ENCODE data around the gene MAST4.

DNA sequence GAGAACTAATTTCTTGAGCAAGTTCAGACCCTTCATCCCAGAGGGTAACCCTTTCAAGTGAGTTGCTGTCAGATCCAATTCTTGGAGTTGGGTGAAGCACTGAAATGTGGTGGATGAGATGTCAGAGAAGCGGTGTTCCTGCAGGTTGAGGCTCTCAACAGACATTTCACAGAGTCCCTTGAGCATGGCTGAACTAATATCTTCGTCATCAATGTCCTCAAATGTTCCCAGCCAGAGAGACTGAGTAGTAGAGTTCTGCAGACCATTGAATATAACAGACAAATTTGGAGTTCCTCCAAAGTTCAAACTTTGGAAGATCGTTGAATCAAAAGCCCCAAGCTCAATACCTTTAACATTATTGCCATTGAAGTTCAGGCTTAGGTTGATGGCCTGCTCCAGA lies 587.7 kb downstream of the MAST4 start:
- TF ChIP-seq POLR2AphosphoS5 (IDR thresholded peaks at IDR 0.05; ENCODE audit: low read depth, low read length) (no peak), EZH2 (IDR thresholded peaks at IDR 0.05; ENCODE audit: low read depth, low read length, severe bottlenecking) (no peak), SUZ12 (IDR thresholded peaks at IDR 0.05; ENCODE audit: low read length) (no peak), EGR1 (IDR thresholded peaks at IDR 0.05; ENCODE audit: borderline replicate concordance, low read depth, low read length) (no peak)
- TF ChIP-seq, protein P1, sequence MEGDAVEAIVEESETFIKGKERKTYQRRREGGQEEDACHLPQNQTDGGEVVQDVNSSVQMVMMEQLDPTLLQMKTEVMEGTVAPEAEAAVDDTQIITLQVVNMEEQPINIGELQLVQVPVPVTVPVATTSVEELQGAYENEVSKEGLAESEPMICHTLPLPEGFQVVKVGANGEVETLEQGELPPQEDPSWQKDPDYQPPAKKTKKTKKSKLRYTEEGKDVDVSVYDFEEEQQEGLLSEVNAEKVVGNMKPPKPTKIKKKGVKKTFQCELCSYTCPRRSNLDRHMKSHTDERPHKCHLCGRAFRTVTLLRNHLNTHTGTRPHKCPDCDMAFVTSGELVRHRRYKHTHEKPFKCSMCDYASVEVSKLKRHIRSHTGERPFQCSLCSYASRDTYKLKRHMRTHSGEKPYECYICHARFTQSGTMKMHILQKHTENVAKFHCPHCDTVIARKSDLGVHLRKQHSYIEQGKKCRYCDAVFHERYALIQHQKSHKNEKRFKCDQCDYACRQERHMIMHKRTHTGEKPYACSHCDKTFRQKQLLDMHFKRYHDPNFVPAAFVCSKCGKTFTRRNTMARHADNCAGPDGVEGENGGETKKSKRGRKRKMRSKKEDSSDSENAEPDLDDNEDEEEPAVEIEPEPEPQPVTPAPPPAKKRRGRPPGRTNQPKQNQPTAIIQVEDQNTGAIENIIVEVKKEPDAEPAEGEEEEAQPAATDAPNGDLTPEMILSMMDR (IDR thresholded peaks at IDR 0.05; ENCODE audit: control extremely low read depth in 1 of 3, insufficient read depth in 1 of 3, low read depth in 1 of 3, low read length in 3 of 3): no peak
- TF ChIP-seq, protein P2, sequence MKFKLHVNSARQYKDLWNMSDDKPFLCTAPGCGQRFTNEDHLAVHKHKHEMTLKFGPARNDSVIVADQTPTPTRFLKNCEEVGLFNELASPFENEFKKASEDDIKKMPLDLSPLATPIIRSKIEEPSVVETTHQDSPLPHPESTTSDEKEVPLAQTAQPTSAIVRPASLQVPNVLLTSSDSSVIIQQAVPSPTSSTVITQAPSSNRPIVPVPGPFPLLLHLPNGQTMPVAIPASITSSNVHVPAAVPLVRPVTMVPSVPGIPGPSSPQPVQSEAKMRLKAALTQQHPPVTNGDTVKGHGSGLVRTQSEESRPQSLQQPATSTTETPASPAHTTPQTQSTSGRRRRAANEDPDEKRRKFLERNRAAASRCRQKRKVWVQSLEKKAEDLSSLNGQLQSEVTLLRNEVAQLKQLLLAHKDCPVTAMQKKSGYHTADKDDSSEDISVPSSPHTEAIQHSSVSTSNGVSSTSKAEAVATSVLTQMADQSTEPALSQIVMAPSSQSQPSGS (IDR thresholded peaks at IDR 0.05; ENCODE audit: low read length): no peak

All from H1 (cell line).